GM19025 (cell line): ENCODE results near the gene NOVA1.
"Not testable (repeated sequence)": the region's sequence is repeated elsewhere in the genome, so short reads cannot be mapped to it uniquely, and the experiment has no call there.

Experiments
- ATAC-seq: cut with Tn5 transposase; IDR thresholded peaks from one replicate; pipeline ENCODE4 v1.9.1; 2021; ENCODE audit warnings: mild to moderate bottlenecking, low read depth, moderate library complexity; ENCODE audit not compliant: unreplicated experiment

Gene NOVA1

GRCh38 chr14:26597589-26598080 lies at the start of gene NOVA1:
NOVA1 (minus strand) TSS chr14:26598033; CDS start chr14:26597436, 597 bp downstream.
- ATAC-seq = no peak

GRCh38 chr14:26645057-26645456 lies 47.2 kb upstream of the NOVA1 start:
- ATAC-seq = not testable (repeated sequence)

- no peak for ATAC-seq
These were observed 38.7 kb upstream of the NOVA1 start for GRCh38 chr14:26636561-26636960.

- not testable (repeated sequence) for ATAC-seq
These were observed 37.1 kb upstream of the NOVA1 start for GRCh38 chr14:26634946-26635345.

- ATAC-seq = no peak
These were observed 28.4 kb upstream of the NOVA1 start for GRCh38 chr14:26626256-26626655.

- no peak for ATAC-seq
These were observed 24.8 kb upstream of the NOVA1 start for GRCh38 chr14:26622611-26623010.

GRCh38 chr14:26621807-26622560 lies 24.2 kb upstream of the NOVA1 start:
- no peak for ATAC-seq

- ATAC-seq = no peak
These were observed 23.5 kb upstream of the NOVA1 start for GRCh38 chr14:26621364-26621763.

GRCh38 chr14:26611259-26611658 lies 13.4 kb upstream of the NOVA1 start:
- ATAC-seq = no peak

GRCh38 chr14:26606729-26607312 lies 9.0 kb upstream of the NOVA1 start:
- no peak for ATAC-seq

- no peak for ATAC-seq
These were observed 7.8 kb upstream of the NOVA1 start for GRCh38 chr14:26605602-26606001.

GRCh38 chr14:26602902-26603301 lies 5.1 kb upstream of the NOVA1 start:
- no peak for ATAC-seq

- no peak for ATAC-seq
These were observed 4.0 kb upstream of the NOVA1 start for GRCh38 chr14:26601856-26602255.

- ATAC-seq = no peak
These were observed 1.5 kb upstream of the NOVA1 start for GRCh38 chr14:26599291-26599690.

- ATAC-seq = no peak
These were observed 869 bp upstream of the NOVA1 start for GRCh38 chr14:26598672-26599131.

- ATAC-seq = no peak
These were observed 343 bp upstream of the NOVA1 start for GRCh38 chr14:26598081-26598671.

- ATAC-seq = no peak
These were observed 703 bp downstream of the NOVA1 start for GRCh38 chr14:26597071-26597588.

GRCh38 chr14:26596543-26597061 lies 1.2 kb downstream of the NOVA1 start:
- ATAC-seq = no peak

- ATAC-seq = no peak
These were observed 1.8 kb downstream of the NOVA1 start for GRCh38 chr14:26595926-26596542.

- no peak for ATAC-seq
These were observed 2.9 kb downstream of the NOVA1 start for GRCh38 chr14:26594756-26595545.
